ENCODE results near the gene ADGRG7. TPM values are rescaled to one million over a fixed set of nuclear protein-coding genes. Genes with fewer than 3 reads are reported as not detected.
"Not testable (repeated sequence)": the region's sequence is repeated elsewhere in the genome, so short reads cannot be mapped to it uniquely, and the experiment has no call there.

The ADGRG7 gene
- total RNA-seq, 1 donor from 2014 or later = not detected

DNA sequence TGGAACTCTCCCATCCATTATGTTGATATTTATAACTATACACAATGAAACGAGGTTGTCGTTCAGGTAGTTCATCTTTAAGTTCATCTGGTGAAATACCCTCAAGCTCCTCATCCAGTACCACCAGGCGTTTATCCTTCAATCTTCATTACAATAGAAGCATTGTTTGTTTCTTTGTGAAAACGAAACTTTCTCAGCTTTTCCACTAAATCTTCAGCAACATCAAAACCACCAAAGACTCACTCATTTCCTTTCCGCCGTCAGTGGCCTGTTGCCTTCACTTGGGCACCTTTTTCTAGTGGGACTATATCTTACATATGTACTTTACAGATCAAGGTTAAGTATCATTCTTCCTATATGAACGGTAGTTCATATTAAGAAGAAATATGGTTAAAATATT lies 55.8 kb downstream of the ADGRG7 start:
- Mint-ChIP-seq H3K4me3 (ENCODE audit: unreplicated experiment) (no peak overlapping the region), H3K9me3 (ENCODE audit: unreplicated experiment) (no peaks in the 10 kb centered on the region), H3K36me3 (ENCODE audit: unreplicated experiment) (no peaks in the 10 kb centered on the region), H3K4me1 (ENCODE audit: unreplicated experiment) (no peaks in the 10 kb centered on the region), H3K27ac (ENCODE audit: unreplicated experiment) (no peak overlapping the region), H3K27me3 (ENCODE audit: unreplicated experiment) (peaks cover 56% of the 10 kb centered on the region)
- DNase-seq (ENCODE audit: extremely low spot score, unreplicated experiment) = no peak
- TF ChIP-seq, protein P1, sequence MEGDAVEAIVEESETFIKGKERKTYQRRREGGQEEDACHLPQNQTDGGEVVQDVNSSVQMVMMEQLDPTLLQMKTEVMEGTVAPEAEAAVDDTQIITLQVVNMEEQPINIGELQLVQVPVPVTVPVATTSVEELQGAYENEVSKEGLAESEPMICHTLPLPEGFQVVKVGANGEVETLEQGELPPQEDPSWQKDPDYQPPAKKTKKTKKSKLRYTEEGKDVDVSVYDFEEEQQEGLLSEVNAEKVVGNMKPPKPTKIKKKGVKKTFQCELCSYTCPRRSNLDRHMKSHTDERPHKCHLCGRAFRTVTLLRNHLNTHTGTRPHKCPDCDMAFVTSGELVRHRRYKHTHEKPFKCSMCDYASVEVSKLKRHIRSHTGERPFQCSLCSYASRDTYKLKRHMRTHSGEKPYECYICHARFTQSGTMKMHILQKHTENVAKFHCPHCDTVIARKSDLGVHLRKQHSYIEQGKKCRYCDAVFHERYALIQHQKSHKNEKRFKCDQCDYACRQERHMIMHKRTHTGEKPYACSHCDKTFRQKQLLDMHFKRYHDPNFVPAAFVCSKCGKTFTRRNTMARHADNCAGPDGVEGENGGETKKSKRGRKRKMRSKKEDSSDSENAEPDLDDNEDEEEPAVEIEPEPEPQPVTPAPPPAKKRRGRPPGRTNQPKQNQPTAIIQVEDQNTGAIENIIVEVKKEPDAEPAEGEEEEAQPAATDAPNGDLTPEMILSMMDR (IDR thresholded peaks at IDR 0.05) = no peak

DNA sequence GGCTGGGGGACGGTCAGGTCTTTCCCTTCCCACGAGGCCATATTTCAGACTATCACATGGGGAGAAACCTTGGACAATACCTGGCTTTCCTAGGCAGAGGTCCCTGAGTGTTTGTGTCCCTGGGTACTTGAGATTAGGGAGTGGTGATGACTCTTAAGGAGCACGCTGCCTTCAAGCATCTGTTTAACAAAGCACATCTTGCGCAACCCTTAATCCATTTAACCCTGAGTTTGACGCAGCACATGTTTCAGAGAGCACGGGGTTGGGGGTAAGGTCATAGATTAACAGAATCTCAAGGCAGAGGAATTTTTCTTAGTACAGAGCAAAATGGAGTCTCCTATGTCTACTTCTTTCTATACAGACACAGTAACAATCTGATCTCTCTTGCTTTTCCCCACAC lies 57.3 kb downstream of the ADGRG7 start:
- DNase-seq (ENCODE audit: extremely low spot score, unreplicated experiment); H3K27ac Mint-ChIP-seq (ENCODE audit: unreplicated experiment); H3K36me3 Mint-ChIP-seq (ENCODE audit: unreplicated experiment); H3K4me1 Mint-ChIP-seq (ENCODE audit: unreplicated experiment); H3K4me3 Mint-ChIP-seq (ENCODE audit: unreplicated experiment): not testable (repeated sequence)
- Mint-ChIP-seq H3K9me3 (ENCODE audit: unreplicated experiment) (peaks cover 11% of the 10 kb centered on the region), H3K27me3 (ENCODE audit: unreplicated experiment) (peaks cover 55% of the 10 kb centered on the region)

DNA sequence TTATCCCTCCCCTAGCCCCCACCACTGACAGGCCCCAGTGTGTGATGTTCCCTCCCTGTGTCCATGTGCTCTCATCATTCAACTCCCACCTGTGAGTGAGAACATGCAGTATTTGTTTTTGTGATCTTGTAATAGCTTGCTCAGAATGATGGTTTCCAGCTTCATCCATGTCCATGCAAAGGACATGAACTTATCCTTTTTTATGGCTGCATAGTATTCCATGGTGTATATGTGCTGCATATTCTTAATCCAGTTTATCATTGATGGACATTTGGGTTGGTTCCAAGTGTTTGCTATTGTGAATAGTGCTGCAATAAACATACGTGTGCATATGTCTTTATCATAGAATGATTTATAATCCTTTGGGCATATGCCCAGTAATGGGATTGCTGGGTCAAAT lies 57.9 kb downstream of the ADGRG7 start:
- H3K4me1 Mint-ChIP-seq (ENCODE audit: unreplicated experiment); DNase-seq (ENCODE audit: extremely low spot score, unreplicated experiment); H3K4me3 Mint-ChIP-seq (ENCODE audit: unreplicated experiment); H3K36me3 Mint-ChIP-seq (ENCODE audit: unreplicated experiment); H3K27ac Mint-ChIP-seq (ENCODE audit: unreplicated experiment): not testable (repeated sequence)
- peaks cover 53% of the 10 kb centered on the region for H3K27me3 Mint-ChIP-seq (ENCODE audit: unreplicated experiment)
- peaks cover 15% of the 10 kb centered on the region for H3K9me3 Mint-ChIP-seq (ENCODE audit: unreplicated experiment)

DNA sequence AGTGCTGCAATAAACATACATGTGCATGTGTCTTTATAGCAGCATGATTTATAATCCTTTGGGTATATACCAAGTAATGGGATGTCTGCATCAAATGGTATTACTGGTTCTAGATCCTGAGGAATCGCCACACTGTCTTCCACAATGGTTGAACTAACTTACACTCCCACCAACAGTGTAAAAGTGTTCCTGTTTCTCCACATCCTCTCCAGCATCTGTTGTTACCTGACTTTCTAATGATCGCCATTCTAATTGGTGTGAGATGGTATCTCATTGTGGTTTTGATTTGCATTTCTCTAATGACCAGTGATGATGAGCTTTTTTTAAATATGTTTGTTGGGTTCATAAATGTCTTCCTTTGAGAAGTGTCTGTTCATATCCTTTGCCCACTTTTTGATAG lies 61.6 kb downstream of the ADGRG7 start:
- DNase-seq (ENCODE audit: extremely low spot score, unreplicated experiment); H3K27ac Mint-ChIP-seq (ENCODE audit: unreplicated experiment); H3K4me1 Mint-ChIP-seq (ENCODE audit: unreplicated experiment); H3K4me3 Mint-ChIP-seq (ENCODE audit: unreplicated experiment); H3K36me3 Mint-ChIP-seq (ENCODE audit: unreplicated experiment): not testable (repeated sequence)
- Mint-ChIP-seq H3K9me3 (ENCODE audit: unreplicated experiment) (peaks cover 28% of the 10 kb centered on the region), H3K27me3 (ENCODE audit: unreplicated experiment) (peaks cover 55% of the 10 kb centered on the region)

DNA sequence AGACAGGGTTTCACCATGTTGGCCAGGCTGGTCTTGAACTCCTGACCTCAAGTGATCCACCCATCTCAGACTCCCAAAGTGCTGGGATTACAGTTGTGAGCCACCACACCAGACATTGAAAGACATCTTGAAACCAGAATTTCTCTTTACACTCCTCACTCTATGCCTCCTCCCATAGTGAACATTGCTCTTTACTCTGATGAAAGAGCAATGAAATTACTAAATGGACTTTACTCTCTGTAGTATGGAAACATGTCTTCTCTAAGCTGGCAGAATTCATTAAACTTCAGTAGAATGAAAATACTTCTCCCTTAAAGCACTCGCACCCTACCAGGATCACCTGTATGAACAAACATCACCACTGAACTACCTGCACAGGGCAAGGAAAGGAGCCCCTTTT lies 72.1 kb downstream of the ADGRG7 start:
- Mint-ChIP-seq H3K4me1 (ENCODE audit: unreplicated experiment) (no peaks in the 10 kb centered on the region), H3K4me3 (ENCODE audit: unreplicated experiment) (no peak overlapping the region), H3K36me3 (ENCODE audit: unreplicated experiment) (peaks cover 2% of the 10 kb centered on the region), H3K27ac (ENCODE audit: unreplicated experiment) (no peak overlapping the region), H3K27me3 (ENCODE audit: unreplicated experiment) (peaks cover 41% of the 10 kb centered on the region), H3K9me3 (ENCODE audit: unreplicated experiment) (peaks cover 15% of the 10 kb centered on the region)
- DNase-seq (ENCODE audit: extremely low spot score, unreplicated experiment) = no peak
- TF ChIP-seq, protein P1 (IDR thresholded peaks at IDR 0.05) = no peak

DNA sequence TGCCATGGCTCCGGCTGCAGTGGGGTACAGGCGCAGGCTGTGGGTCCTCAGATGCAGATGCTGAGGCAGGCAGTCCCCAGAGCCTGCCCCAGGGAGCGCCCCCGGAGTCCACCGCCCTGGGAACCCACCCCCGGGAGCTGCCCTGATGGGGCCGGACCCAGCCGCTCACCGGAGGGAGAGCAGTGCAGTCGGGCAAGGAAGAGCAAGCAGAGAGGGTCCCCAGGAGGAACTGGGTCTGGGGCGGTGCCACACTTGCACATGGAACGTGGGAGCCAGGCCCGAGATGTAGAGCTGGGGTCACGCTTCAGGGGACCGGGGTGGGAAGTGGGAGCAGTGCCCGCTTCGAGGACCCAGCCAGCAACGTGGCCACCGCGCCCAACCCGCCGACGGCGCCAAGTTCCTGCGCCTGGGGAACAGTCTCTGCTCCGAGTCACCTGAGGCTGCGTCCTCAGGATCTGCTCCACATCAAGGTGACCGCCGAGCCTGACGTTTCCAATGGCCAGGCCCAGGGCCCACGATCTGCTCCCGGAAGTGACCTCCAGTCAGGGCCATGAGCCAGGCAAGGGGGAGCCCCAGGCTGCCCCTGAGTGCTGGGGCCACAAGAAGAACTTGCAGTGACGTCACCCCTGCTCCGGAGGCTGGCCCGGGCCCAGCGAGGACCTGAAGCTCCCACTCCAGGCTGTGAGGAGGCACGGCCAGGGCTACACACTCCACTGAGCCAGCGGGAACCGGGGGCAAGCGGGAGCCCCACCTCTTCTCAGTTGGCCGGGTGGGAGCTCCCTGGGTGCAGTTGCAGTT lies 72.9 kb downstream of the ADGRG7 start:
- Mint-ChIP-seq H3K36me3 (ENCODE audit: unreplicated experiment) (peaks cover 2% of the 10 kb centered on the region), H3K9me3 (ENCODE audit: unreplicated experiment) (peaks cover 11% of the 10 kb centered on the region), H3K27ac (ENCODE audit: unreplicated experiment) (no peak overlapping the region), H3K4me3 (ENCODE audit: unreplicated experiment) (no peak overlapping the region), H3K4me1 (ENCODE audit: unreplicated experiment) (no peaks in the 10 kb centered on the region), H3K27me3 (ENCODE audit: unreplicated experiment) (peaks cover 38% of the 10 kb centered on the region)
- TF ChIP-seq, protein P1 (IDR thresholded peaks at IDR 0.05) = no peak
- no peak for DNase-seq (ENCODE audit: extremely low spot score, unreplicated experiment)

Measured in osteocyte (in vitro differentiated cells).